Naive thymus-derived CD4-positive, alpha-beta T cell (primary cell): Measurements from ENCODE around the gene BPGM. TPM values are rescaled to one million over a fixed set of nuclear protein-coding genes. Genes with fewer than 3 reads are reported as not detected.

Experiments used
- ATAC-seq: fragments of 150-1000 bp; cut with Tn5 transposase; 2 replicates; pipeline ENCODE4 v1.10.0; 2021; ENCODE audit warnings: mild to moderate bottlenecking, moderate library complexity
- CTCF ChIA-PET: fragments of 350-600 bp; sonication (Branson Sonifier 250); formaldehyde crosslinking; loops from one replicate; lab custom pipeline; 2021; ENCODE audit warnings: antibody characterized with exemption; lab: Charles Lee
- POLR2A ChIA-PET: fragments of 350-600 bp; sonication (Branson Sonifier 250); formaldehyde crosslinking; loops from one replicate; lab custom pipeline; 2021; ENCODE audit warnings: antibody characterized with exemption, inconsistent platforms; lab: Charles Lee
- DNase-seq, 9 donors: peaks; one replicate each; pipeline versions ENCODE4 v3.0.0 to v3.0.0-alpha.2; 2020 to 2022; ENCODE audit warnings: mixed read lengths in 1 of 9
- H3K27ac ChIP-seq: one replicate; pipeline ENCODE4 v1.7.0; 2013; ENCODE audit warnings: mild to moderate bottlenecking, low read depth, low read length, moderate library complexity
- H3K27me3 ChIP-seq, 2 donors: one replicate each; pipeline ENCODE4 v1.7.0; 2013; ENCODE audit warnings: low read length in 2 of 2, mild to moderate bottlenecking in 2 of 2, moderate library complexity in 2 of 2; ENCODE audit not compliant: control insufficient read depth in 2 of 2, insufficient read depth in 2 of 2
- H3K36me3 ChIP-seq, 3 experiments: 1 replicate in 2 of 3; 2 replicates in 1 of 3; pipeline ENCODE4 v1.7.0; 2013; ENCODE audit warnings: low read length in 3 of 3, mild to moderate bottlenecking in 3 of 3, moderate library complexity in 1 of 3; ENCODE audit not compliant: insufficient read depth in 3 of 3, control insufficient read depth in 2 of 3
- H3K4me1 ChIP-seq, 2 donors: one replicate each; pipeline ENCODE4 v1.7.0; 2013; ENCODE audit warnings: low read length in 2 of 2, mild to moderate bottlenecking in 2 of 2, moderate library complexity in 1 of 2; ENCODE audit not compliant: control insufficient read depth in 2 of 2, insufficient read depth in 2 of 2
- H3K4me3 ChIP-seq: 2 replicates; pipeline ENCODE4 v1.7.0; 2013; ENCODE audit warnings: mild to moderate bottlenecking, low read length
- H3K9me3 ChIP-seq, 3 experiments: 1 replicate in 2 of 3; 2 replicates in 1 of 3; pipeline ENCODE4 v1.7.0; 2013; ENCODE audit warnings: low read length in 3 of 3; ENCODE audit not compliant: control insufficient read depth in 2 of 3
- H3K27ac Mint-ChIP-seq, 9 donors: one replicate each; pipeline ENCODE4 v1.8.0; 2020 to 2022; ENCODE audit warnings: mixed read lengths in 9 of 9, mild to moderate bottlenecking in 8 of 9, moderate library complexity in 5 of 9, inconsistent platforms in 2 of 9
- H3K27me3 Mint-ChIP-seq, 5 donors: one replicate each; pipeline ENCODE4 v1.8.0; 2021 to 2022; ENCODE audit warnings: mixed read lengths in 5 of 5, mild to moderate bottlenecking in 1 of 5
- H3K36me3 Mint-ChIP-seq, 5 donors: one replicate each; pipeline ENCODE4 v1.8.0; 2020 to 2022; ENCODE audit warnings: mixed read lengths in 5 of 5, mild to moderate bottlenecking in 3 of 5, inconsistent platforms in 1 of 5
- H3K4me1 Mint-ChIP-seq, 7 donors: one replicate each; pipeline ENCODE4 v1.8.0; 2020 to 2022; ENCODE audit warnings: mixed read lengths in 7 of 7, mild to moderate bottlenecking in 3 of 7, inconsistent platforms in 1 of 7
- H3K4me3 Mint-ChIP-seq, 10 donors: one replicate each; pipeline ENCODE4 v1.8.0; 2020 to 2022; ENCODE audit warnings: mild to moderate bottlenecking in 10 of 10, mixed read lengths in 10 of 10, moderate library complexity in 6 of 10, inconsistent platforms in 2 of 10
- H3K9me3 Mint-ChIP-seq, 11 donors: one replicate each; pipeline ENCODE4 v1.8.0; 2020 to 2022; ENCODE audit warnings: mixed read lengths in 11 of 11, mild to moderate bottlenecking in 4 of 11, inconsistent platforms in 1 of 11, moderate library complexity in 1 of 11
- intact Hi-C, 2 donors: fragments of 100-400 bp; cut with micrococcal nuclease; formaldehyde crosslinking; loops; one replicate each; pipeline ENCODE4 v1.15.1; 2023
- polyA plus RNA-seq, 2 donors: library from polyadenylated mRNA; unstranded; fragments of 300-500 nt; fragmentation: Illumina TruSeq; gene quantifications; one replicate each; pipeline ENCODE4 v1.2.3, GENCODE V29; 2021
- total RNA-seq, 6 experiments: library from RNA in 5 of 6; stranded (reverse) in 5 of 6; gene quantifications; 1 replicate in 5 of 6; 2 replicates in 1 of 6; pipeline ENCODE4 v1.2.3 and lab custom pipeline; 2021 to 2026

Gene BPGM
- total and polyA plus RNA-seq, 7 experiments from 2014 or later = 12.7 to 33.9 (median 19.0) TPM

DNA sequence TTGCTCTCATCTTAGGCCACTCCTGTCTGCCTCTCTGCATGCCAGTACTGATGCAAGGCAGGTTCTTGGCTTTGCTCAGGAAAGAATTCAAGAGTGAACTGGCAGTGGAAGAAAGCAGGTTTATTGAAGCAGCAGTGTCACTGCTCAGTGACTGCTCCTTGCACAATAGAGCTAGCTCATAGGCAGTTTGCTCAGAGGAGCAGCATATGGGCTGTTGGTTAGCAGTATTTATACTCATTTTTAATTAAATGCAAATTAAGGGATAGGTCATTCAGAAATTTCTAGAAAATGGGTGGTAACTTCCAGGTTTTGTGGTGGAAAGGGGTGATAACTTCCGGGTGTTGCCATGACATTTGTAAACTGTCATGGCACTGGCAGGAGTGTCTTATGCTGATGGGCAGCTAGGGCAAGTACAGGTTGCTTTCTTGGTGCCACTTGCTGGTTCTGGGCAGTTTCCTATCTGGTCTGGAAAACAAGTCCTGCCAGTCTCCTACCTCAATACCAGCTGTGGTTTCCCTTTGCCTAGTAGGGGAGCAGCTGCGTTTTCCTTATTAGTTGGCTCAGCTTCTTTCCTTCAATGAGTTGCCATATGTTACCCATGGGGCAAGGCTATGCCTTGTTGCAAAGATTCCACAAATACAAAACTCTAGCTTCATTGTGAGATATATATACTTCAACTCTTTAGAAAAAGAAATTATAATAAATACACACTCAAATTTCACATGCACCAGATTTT lies 68.0 kb downstream of the BPGM start:
- no peaks in the 10 kb centered on the region for H3K9me3 ChIP-seq
- CTCF ChIA-PET = interaction anchor here (0.8 kb wide), 1 partner anchor 69 kb away, joined by 3 read pairs; no protein-coding TSS in a partner anchor

DNA sequence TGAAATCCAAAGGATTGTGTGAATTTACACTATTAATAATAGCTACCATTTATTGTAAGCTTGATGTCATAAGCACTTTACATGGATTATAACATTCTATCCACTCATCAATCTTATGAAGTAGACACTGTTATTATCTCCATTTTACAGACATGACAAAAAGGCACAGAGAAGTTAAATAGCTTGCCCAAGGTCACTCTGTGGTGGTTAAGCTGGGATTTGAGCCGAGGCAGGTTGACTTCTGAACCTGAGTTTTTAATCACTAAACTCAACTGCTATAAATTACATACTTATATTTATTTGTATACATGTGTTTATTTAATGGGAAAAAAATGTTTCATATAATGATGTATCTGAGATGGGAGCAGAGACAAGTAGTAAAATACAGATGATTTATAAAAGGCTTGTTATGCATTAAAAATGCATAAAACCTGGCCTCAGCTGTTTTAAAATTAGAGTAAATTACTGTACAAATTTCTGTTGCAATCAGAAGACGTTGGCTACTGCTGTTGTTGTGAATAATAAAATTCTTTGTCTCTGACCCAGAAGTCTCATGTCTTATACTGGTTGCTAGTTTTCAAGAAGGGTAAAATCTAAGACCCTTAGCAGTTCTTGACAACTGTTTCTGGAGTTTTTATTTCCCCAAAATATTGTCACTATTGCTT lies 71.7 kb downstream of the BPGM start:
- H3K36me3 ChIP-seq = no peaks in the 10 kb centered on the region
- ChIA-PET CTCF (no interaction called here), POLR2A (interaction anchor here (0.7 to 1.3 kb wide), 3 partner anchors 18 to 72 kb away, joined by 3 to 4 read pairs (median 3); no protein-coding TSS in a partner anchor)
- no peaks in the 10 kb centered on the region for H3K9me3 ChIP-seq
- DNase-seq (no peak), ATAC-seq (no peak)
- Mint-ChIP-seq H3K4me3 (no peak overlapping the region), H3K9me3 (peaks cover 0 to 3% (median 0%) of the 10 kb centered on the region in 11 donors), H3K27me3 (no peaks in the 10 kb centered on the region), H3K4me1 (peaks cover 0 to 6% (median 0%) of the 10 kb centered on the region in 7 donors), H3K36me3 (peaks cover 0 to 17% (median 11%) of the 10 kb centered on the region in 5 donors), H3K27ac (no peak overlapping the region)
- H3K4me1 ChIP-seq = no peaks in the 10 kb centered on the region
- no peaks in the 10 kb centered on the region for H3K27me3 ChIP-seq
- intact Hi-C loops = no loop called here
- H3K27ac ChIP-seq = no peak overlapping the region
- H3K4me3 ChIP-seq = no peak overlapping the region

More for the DNA sequence above, 68.0 kb downstream of the BPGM start:
- peaks cover 0 to 11% (median 8%) of the 10 kb centered on the region in 5 donors for H3K36me3 Mint-ChIP-seq
- Histone ChIP-seq H3K27me3 (no peaks in the 10 kb centered on the region), H3K27ac (no peak overlapping the region), H3K4me1 (peaks cover 10 to 15% of the 10 kb centered on the region in 2 donors), H3K36me3 (no peaks in the 10 kb centered on the region), H3K4me3 (no peak overlapping the region)
- H3K27ac Mint-ChIP-seq = peak overlapping the region in 5 of 9 donors; percentile 20 to 71 (median 52)
- POLR2A ChIA-PET = no interaction called here
- intact Hi-C loops = loop anchor here (5.0 kb wide), 2 partner anchors 38 to 458 kb away; partner anchors contain the start of gene CYREN (in 1 of the 2)
- ATAC-seq (no peak), DNase-seq (no peak)
- H3K9me3 Mint-ChIP-seq = peaks cover 0 to 4% (median 0%) of the 10 kb centered on the region in 11 donors
- H3K4me3 Mint-ChIP-seq = no peak overlapping the region
- no peaks in the 10 kb centered on the region for H3K27me3 Mint-ChIP-seq
- peaks cover 11 to 32% (median 22%) of the 10 kb centered on the region in 7 donors for H3K4me1 Mint-ChIP-seq

DNA sequence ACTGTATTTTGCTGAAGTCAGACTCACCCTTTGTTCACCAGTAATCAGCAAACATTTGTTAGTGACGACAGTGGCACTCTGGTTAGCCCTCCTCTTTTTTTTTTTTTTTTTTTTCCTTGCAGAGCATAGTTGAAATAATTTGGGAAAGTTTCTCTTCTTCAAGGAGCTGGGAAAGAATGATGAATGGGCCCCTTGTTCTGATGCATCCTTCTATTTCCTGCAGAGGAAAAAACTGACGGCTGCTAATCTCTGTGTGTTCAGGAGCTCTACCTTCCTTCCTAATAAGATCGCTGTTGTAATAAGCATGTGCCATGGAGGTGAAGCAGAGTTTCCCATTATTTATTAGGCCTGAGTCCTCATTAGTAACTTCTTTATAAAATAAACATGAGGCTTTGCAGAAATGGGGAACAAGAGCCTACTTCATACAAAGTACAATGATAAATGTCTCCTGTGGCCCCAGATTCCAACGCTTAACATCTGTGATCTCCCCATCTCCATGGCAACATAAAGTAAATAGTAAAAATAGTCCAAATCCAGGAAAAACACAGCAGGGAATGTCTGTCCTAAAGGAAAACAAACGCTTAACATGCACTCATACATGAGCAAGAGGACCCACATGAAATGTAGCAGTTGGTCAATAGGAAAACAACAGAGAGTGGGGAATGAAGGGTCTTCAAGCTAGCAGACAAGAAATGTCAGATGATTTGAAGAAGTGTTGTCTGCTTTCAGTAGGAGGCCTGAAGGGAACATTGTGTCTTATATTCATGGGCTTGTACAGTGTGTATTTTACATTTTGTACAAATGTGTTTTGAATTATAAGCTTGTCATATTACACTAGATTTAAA lies 73.7 kb downstream of the BPGM start:
- DNase-seq = no peak
- H3K36me3 Mint-ChIP-seq = peaks cover 0 to 17% (median 11%) of the 10 kb centered on the region in 5 donors
- Histone ChIP-seq H3K4me3 (no peak overlapping the region), H3K36me3 (no peaks in the 10 kb centered on the region), H3K27me3 (no peaks in the 10 kb centered on the region), H3K4me1 (no peaks in the 10 kb centered on the region), H3K9me3 (no peaks in the 10 kb centered on the region), H3K27ac (no peak overlapping the region)
- ChIA-PET POLR2A (interaction anchor here (1.4 kb wide), 1 partner anchor 9 kb away, joined by 3 read pairs; no protein-coding TSS in a partner anchor), CTCF (interaction anchor here (0.6 kb wide), 1 partner anchor 32 kb away, joined by 3 read pairs; no protein-coding TSS in a partner anchor)
- peaks cover 0 to 4% (median 0%) of the 10 kb centered on the region in 7 donors for H3K4me1 Mint-ChIP-seq
- no peak overlapping the region for H3K4me3 Mint-ChIP-seq
- no peaks in the 10 kb centered on the region for H3K27me3 Mint-ChIP-seq
- H3K9me3 Mint-ChIP-seq = peaks cover 0 to 5% (median 0%) of the 10 kb centered on the region in 11 donors
- intact Hi-C loops = no loop called here
- no peak for ATAC-seq
- H3K27ac Mint-ChIP-seq = peak overlapping the region in 1 of 9 donors; percentile 15

DNA sequence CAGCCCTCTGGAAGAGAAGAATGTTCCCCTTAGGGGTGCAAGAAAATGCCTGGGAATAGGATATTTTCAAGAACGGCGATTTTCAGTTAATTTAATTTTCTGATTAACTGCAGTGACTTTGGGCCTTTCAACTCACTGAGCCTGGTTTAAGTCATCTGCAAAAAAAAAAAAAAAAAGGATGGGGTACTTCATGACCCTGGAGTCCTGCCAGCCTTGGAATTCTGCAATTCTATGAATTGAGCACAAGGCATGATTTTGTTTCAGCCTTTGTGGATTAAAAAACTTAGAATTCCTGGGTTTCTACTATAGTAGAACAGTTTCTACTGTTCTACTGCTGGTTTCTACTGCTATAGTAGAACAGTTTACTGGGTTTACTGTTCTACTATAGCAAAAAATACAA lies 74.5 kb downstream of the BPGM start:
- DNase-seq (no peak), ATAC-seq (no peak)
- no peak overlapping the region for H3K4me3 Mint-ChIP-seq
- ChIA-PET CTCF (no interaction called here), POLR2A (interaction anchor here (1.4 kb wide), 1 partner anchor 10 kb away, joined by 3 read pairs; no protein-coding TSS in a partner anchor)
- peaks cover 0 to 4% (median 0%) of the 10 kb centered on the region in 7 donors for H3K4me1 Mint-ChIP-seq
- Histone ChIP-seq H3K27me3 (no peaks in the 10 kb centered on the region), H3K4me1 (no peaks in the 10 kb centered on the region), H3K4me3 (no peak overlapping the region), H3K27ac (no peak overlapping the region), H3K36me3 (no peaks in the 10 kb centered on the region), H3K9me3 (no peaks in the 10 kb centered on the region)
- H3K27me3 Mint-ChIP-seq = no peaks in the 10 kb centered on the region
- intact Hi-C loops = no loop called here
- peaks cover 0 to 21% (median 19%) of the 10 kb centered on the region in 5 donors for H3K36me3 Mint-ChIP-seq
- no peak overlapping the region for H3K27ac Mint-ChIP-seq
- H3K9me3 Mint-ChIP-seq = peaks cover 0 to 12% (median 2%) of the 10 kb centered on the region in 11 donors

DNA sequence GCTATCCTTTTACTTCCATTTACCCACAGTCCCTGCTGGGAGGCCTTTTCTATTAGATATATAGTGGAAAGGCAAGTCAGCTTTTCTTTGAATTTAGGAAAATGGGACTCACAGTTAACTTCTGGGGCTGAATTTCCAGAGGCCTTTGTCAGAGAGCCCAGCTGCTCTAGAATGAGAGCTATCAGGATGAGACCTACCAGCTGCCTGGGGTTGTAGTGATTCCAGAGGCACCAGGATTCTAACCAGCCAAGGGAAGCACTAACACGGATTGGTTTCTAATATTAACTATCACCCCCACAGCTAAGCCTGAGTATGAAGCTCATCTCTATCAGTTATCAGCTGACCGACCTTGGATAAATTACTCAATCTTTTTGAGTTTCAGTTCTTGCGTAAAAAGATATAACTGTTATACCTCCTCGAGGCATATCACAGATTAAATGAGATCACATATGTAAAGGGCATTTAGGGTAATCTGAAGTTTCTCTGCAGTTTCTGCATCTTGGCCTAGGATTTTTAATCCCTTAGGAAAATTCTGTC lies 76.2 kb downstream of the BPGM start:
- no peaks in the 10 kb centered on the region for H3K27me3 ChIP-seq
- intact Hi-C loops = no loop called here
- no peak overlapping the region for H3K27ac ChIP-seq
- no peak overlapping the region for H3K4me3 ChIP-seq
- ATAC-seq = no peak
- Mint-ChIP-seq H3K9me3 (peaks cover 0 to 15% (median 2%) of the 10 kb centered on the region in 11 donors), H3K27ac (peak overlapping the region in 1 of 9 donors; percentile 42), H3K36me3 (peaks cover 0 to 35% (median 29%) of the 10 kb centered on the region in 5 donors), H3K4me1 (peaks cover 0 to 4% (median 0%) of the 10 kb centered on the region in 7 donors), H3K4me3 (no peak overlapping the region), H3K27me3 (no peaks in the 10 kb centered on the region)
- CTCF ChIA-PET = interaction anchor here (0.6 kb wide), 1 partner anchor 232 kb away, joined by 3 read pairs; no protein-coding TSS in a partner anchor
- H3K9me3 ChIP-seq = no peaks in the 10 kb centered on the region
- H3K36me3 ChIP-seq = no peaks in the 10 kb centered on the region
- POLR2A ChIA-PET = no interaction called here
- H3K4me1 ChIP-seq = no peaks in the 10 kb centered on the region
- no peak for DNase-seq

DNA sequence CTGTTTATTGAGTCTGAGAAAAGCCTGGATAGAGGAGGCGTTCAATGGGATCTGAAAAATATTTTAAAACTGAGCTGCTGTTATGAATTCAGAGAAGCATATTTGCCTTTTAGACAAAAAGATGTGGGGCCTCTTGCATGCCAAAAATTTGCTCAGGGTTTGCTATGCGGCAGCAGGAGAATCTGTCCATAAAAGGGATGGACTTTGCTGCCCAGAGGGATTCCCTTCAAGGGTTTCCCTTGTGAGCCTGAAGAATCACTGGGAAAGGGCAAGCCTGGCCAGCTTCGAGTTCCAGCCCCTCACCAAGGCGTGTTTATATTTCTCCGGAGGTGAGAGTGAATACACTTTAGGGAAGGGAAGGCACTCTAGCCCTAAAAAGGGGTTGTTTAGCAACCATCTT lies 77.2 kb downstream of the BPGM start:
- CTCF ChIA-PET = no interaction called here

More for the DNA sequence above, 77.2 kb downstream of the BPGM start:
- no peaks in the 10 kb centered on the region for H3K27me3 ChIP-seq
- H3K4me3 Mint-ChIP-seq = no peak overlapping the region
- peaks cover 0 to 4% (median 0%) of the 10 kb centered on the region in 7 donors for H3K4me1 Mint-ChIP-seq
- no peak overlapping the region for H3K27ac ChIP-seq
- H3K36me3 Mint-ChIP-seq = peaks cover 0 to 34% (median 29%) of the 10 kb centered on the region in 5 donors
- no peaks in the 10 kb centered on the region for H3K9me3 ChIP-seq
- no peaks in the 10 kb centered on the region for H3K36me3 ChIP-seq
- H3K9me3 Mint-ChIP-seq = peaks cover 0 to 15% (median 2%) of the 10 kb centered on the region in 11 donors
- no peak overlapping the region for H3K4me3 ChIP-seq
- DNase-seq (no peak), ATAC-seq (no peak)
- no peaks in the 10 kb centered on the region for H3K27me3 Mint-ChIP-seq
- H3K27ac Mint-ChIP-seq = no peak overlapping the region
- intact Hi-C loops = no loop called here
- POLR2A ChIA-PET = interaction anchor here (0.9 kb wide), 1 partner anchor 12 kb away, joined by 3 read pairs; no protein-coding TSS in a partner anchor
- H3K4me1 ChIP-seq = no peaks in the 10 kb centered on the region
